Astrocyte of the hippocampus (primary cell): ENCODE results near the gene MIOS.
"Not testable (repeated sequence)": the region's sequence is repeated elsewhere in the genome, so short reads cannot be mapped to it uniquely, and the experiment has no call there.

ENCODE experiments used
- DNase-seq: peaks from one replicate; pipeline ENCODE4 v3.0.0; 2011; ENCODE audit warnings: low read depth, low spot score

The MIOS gene

GRCh38 chr7:7647495-7648036 lies 80.9 kb downstream of the MIOS start:
- DNase-seq = no peak

- no peak for DNase-seq
Observed at GRCh38 chr7:7650682-7651206, 84.1 kb downstream of the MIOS start.

GRCh38 chr7:7651479-7651878 lies 84.8 kb downstream of the MIOS start:
- DNase-seq = no peak

- DNase-seq = no peak
Observed at GRCh38 chr7:7652798-7653540, 86.3 kb downstream of the MIOS start.

- no peak for DNase-seq
Observed at GRCh38 chr7:7653593-7654187, 87.0 kb downstream of the MIOS start.

- no peak for DNase-seq
Observed at GRCh38 chr7:7654964-7655715, 88.5 kb downstream of the MIOS start.

GRCh38 chr7:7656459-7656858 lies 89.8 kb downstream of the MIOS start:
- DNase-seq = not testable (repeated sequence)
